Panc1 (cell line): ENCODE results near the gene GPR26. TPM values are rescaled to one million over a fixed set of nuclear protein-coding genes. Genes with fewer than 3 reads are reported as not detected.

ENCODE experiments used
- ATAC-seq: fragments of 200-7000 bp; cut with Tn5 transposase; 2 replicates; pipeline ENCODE4 v1.9.1; 2020; ENCODE audit warnings: mild to moderate bottlenecking, moderate library complexity
- BruUV-seq: library from RNA; stranded (reverse); fragments of 400-500 nt; replicated peaks from 2 replicates; lab custom pipeline; 2021; lab: Mats Ljungman, UMichigan
- CTCF ChIA-PET: fragments of 300-600 bp; sonication (Branson Sonifier 250); formaldehyde crosslinking; loops from one replicate; lab custom pipeline; 2022; ENCODE audit warnings: antibody characterized with exemption; lab: Charles Lee
- POLR2A ChIA-PET: fragments of 300-600 bp; sonication (Branson Sonifier 250); formaldehyde crosslinking; loops from one replicate; lab custom pipeline; 2022; ENCODE audit warnings: antibody characterized with exemption; lab: Charles Lee
- DNase-seq: peaks from one replicate; pipeline ENCODE4 v3.0.0-alpha.2; 2010; ENCODE audit warnings: low read depth, low spot score
- H3K27ac ChIP-seq: 2 replicates; pipeline ENCODE4 v1.5.1; 2011; ENCODE audit warnings: mild to moderate bottlenecking, low read length, inconsistent platforms
- H3K27me3 ChIP-seq: fragments of 200-500 bp; sonication (Bioruptor generic); 2 replicates; pipeline ENCODE4 v1.6.0; 2014; ENCODE audit warnings: low read length, inconsistent platforms; ENCODE audit not compliant: control insufficient read depth, insufficient read depth
- H3K36me3 ChIP-seq: fragments of 200-500 bp; sonication (Bioruptor generic); 2 replicates; pipeline ENCODE4 v1.5.1; 2014; ENCODE audit warnings: inconsistent platforms, mild to moderate bottlenecking, low read length, moderate library complexity; ENCODE audit not compliant: control insufficient read depth, insufficient read depth
- H3K4me1 ChIP-seq: 2 replicates; pipeline ENCODE4 v1.5.1; 2011; ENCODE audit warnings: inconsistent platforms, mild to moderate bottlenecking, low read length, moderate library complexity; ENCODE audit not compliant: control insufficient read depth, insufficient read depth
- H3K4me3 ChIP-seq, 2 experiments: 2 replicates each; pipeline ENCODE4 v1.5.1; 2011 to 2012; ENCODE audit warnings: low read depth in 2 of 2, low read length in 2 of 2, mild to moderate bottlenecking in 2 of 2, inconsistent platforms in 1 of 2, moderate library complexity in 1 of 2
- H3K9me3 ChIP-seq: fragments of 200-500 bp; sonication (Bioruptor generic); 2 replicates; pipeline ENCODE4 v1.5.1; 2014; ENCODE audit warnings: low read depth, mild to moderate bottlenecking, inconsistent platforms, low read length, moderate library complexity; ENCODE audit not compliant: control insufficient read depth, insufficient read depth
- POLR2AphosphoS5 ChIP-seq: IDR thresholded peaks from 2 replicates; pipeline ENCODE4 v1.6.1; 2012; ENCODE audit warnings: mild to moderate bottlenecking, low read depth, low read length, moderate library complexity
- REST ChIP-seq, 2 experiments: IDR thresholded peaks; 2 replicates each; pipeline ENCODE4 v1.6.1; 2011 to 2012; ENCODE audit warnings: low read depth in 2 of 2, control low read depth in 1 of 2, low read length in 1 of 2, mild to moderate bottlenecking in 1 of 2, moderate library complexity in 1 of 2; ENCODE audit not compliant: insufficient read depth in 1 of 2
- SIN3A ChIP-seq: IDR thresholded peaks from 2 replicates; pipeline ENCODE4 v1.6.1; 2012; ENCODE audit warnings: low read depth, mild to moderate bottlenecking, low read length, moderate library complexity, borderline replicate concordance; ENCODE audit not compliant: insufficient read depth
- TCF7L2 ChIP-seq: IDR thresholded peaks from 2 replicates; pipeline ENCODE4 v1.6.1; 2011; ENCODE audit warnings: mild to moderate bottlenecking, low read depth, low read length, inconsistent platforms
- in situ Hi-C: cut with HindIII; loops from 2 replicates; pipeline ENCODE4 v1.10.0; 2016; ENCODE audit warnings: low sequenced_read_pairs, low pct_unique_long_range_greater_than_20kb
- intact Hi-C: fragments of 100-400 bp; cut with micrococcal nuclease; formaldehyde crosslinking; loops from one replicate; pipeline ENCODE4 v1.10.0; 2022; ENCODE audit not compliant: unreplicated experiment
- total RNA-seq: library from RNA; stranded (reverse); gene quantifications from one replicate; pipeline ENCODE4 v1.2.1, GENCODE V29; 2021; ENCODE audit not compliant: unreplicated experiment
- TF ChIP-seq, protein P1 (sequence below): fragments of 450-650 bp; IDR thresholded peaks from 2 replicates; pipeline ENCODE4 v1.5.1; 2017; ENCODE audit warnings: mild to moderate bottlenecking

GPR26 gene
- total RNA-seq, 1 experiment from 2014 or later: not detected

DNA sequence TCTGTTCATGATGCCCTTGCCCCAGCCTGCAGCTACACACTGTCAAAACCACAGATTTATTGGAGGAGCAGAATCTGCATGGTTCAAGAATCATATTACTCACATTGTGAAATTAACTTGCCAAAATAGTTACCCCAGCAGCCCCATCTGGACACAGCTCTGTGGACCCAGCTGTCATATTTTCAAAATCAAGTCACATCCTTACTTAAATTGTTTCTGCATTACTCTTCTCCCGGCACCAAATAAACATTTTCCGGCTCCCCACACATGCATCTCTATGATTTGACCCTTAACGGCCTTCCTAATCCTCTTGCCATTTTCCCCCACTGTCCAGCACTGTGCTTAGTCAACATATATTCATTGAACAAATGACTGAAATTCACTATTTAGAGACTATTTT, 43.8 kb upstream of the GPR26 start:
- no peaks in the 10 kb centered on the region for H3K36me3 ChIP-seq
- DNase-seq (no peak), ATAC-seq (no peak)
- no peaks in the 10 kb centered on the region for H3K4me1 ChIP-seq
- intact Hi-C loops: no loop called here
- H3K9me3 ChIP-seq: no peaks in the 10 kb centered on the region
- ChIA-PET POLR2A (no interaction called here), CTCF (interaction anchor here (0.6 kb wide), 1 partner anchor 345 kb away, joined by 3 read pairs; no protein-coding TSS in a partner anchor)
- H3K4me3 ChIP-seq: no peak overlapping the region
- BruUV-seq: no TSS peak
- no peak overlapping the region for H3K27ac ChIP-seq
- TF ChIP-seq SIN3A (no peak), TCF7L2 (no peak), POLR2AphosphoS5 (no peak), REST (IDR thresholded peaks at IDR 0.05; ENCODE audit: insufficient read depth in 1 of 2, low read depth in 2 of 2, low read length in 1 of 2) (no peak)
- TF ChIP-seq, protein P1, sequence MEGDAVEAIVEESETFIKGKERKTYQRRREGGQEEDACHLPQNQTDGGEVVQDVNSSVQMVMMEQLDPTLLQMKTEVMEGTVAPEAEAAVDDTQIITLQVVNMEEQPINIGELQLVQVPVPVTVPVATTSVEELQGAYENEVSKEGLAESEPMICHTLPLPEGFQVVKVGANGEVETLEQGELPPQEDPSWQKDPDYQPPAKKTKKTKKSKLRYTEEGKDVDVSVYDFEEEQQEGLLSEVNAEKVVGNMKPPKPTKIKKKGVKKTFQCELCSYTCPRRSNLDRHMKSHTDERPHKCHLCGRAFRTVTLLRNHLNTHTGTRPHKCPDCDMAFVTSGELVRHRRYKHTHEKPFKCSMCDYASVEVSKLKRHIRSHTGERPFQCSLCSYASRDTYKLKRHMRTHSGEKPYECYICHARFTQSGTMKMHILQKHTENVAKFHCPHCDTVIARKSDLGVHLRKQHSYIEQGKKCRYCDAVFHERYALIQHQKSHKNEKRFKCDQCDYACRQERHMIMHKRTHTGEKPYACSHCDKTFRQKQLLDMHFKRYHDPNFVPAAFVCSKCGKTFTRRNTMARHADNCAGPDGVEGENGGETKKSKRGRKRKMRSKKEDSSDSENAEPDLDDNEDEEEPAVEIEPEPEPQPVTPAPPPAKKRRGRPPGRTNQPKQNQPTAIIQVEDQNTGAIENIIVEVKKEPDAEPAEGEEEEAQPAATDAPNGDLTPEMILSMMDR: no peak
- peaks cover 9% of the 10 kb centered on the region for H3K27me3 ChIP-seq
- in situ Hi-C loops: no loop called here

DNA sequence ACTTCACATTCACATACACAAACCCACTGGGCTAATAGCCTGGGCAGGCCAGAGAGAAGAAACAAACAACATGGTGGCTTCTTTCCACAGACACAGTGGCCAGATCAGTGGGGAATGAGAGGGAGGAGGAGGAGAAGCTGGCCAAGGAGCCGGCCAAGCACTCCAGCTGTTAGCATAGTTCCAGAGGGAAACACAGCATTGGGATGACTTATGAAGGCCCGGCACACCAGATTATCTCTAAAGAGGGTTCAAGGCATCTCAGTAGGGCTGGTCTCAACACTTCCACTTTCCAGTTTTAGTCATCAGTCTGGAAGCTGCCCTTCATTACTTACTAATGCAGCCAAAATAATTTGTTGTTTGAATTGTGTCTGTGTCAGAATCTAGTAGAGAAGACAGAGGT, 42.1 kb upstream of the GPR26 start:
- Histone ChIP-seq H3K36me3 (no peaks in the 10 kb centered on the region), H3K9me3 (no peaks in the 10 kb centered on the region), H3K4me3 (no peak overlapping the region), H3K4me1 (no peaks in the 10 kb centered on the region), H3K27ac (no peak overlapping the region), H3K27me3 (peaks cover 9% of the 10 kb centered on the region)
- POLR2A ChIA-PET: no interaction called here
- TF ChIP-seq POLR2AphosphoS5 (no peak), REST (IDR thresholded peaks at IDR 0.05; ENCODE audit: insufficient read depth in 1 of 2, low read depth in 2 of 2, low read length in 1 of 2) (no peak), TCF7L2 (no peak), SIN3A (no peak)
- TF ChIP-seq, protein P1: no peak
- no peak for ATAC-seq
- no TSS peak for BruUV-seq
- CTCF ChIA-PET: no interaction called here
- intact Hi-C loops: no loop called here
- no peak for DNase-seq
- in situ Hi-C loops: no loop called here
